Gastroesophageal sphincter (tissue), 3 donors: ENCODE results near the gene SUPT3H.

Experiments
- EP300 ChIP-seq: sonication (generic); formaldehyde crosslinking; IDR thresholded peaks from one replicate; pipeline ENCODE4 v1.6.1; 2017; ENCODE audit warnings: antibody characterized with exemption, mild to moderate bottlenecking
- POLR2A ChIP-seq, 2 donors: fragments of 450-650 bp; IDR thresholded peaks; one replicate each; pipeline ENCODE4 v1.6.1; 2017; ENCODE audit warnings: antibody characterized with exemption in 2 of 2, mild to moderate bottlenecking in 2 of 2, moderate library complexity in 1 of 2
- POLR2AphosphoS5 ChIP-seq: sonication (generic); formaldehyde crosslinking; IDR thresholded peaks from one replicate; pipeline ENCODE4 v1.6.1; 2017; ENCODE audit warnings: antibody characterized with exemption
- TF ChIP-seq, protein P1 (sequence below), 4 experiments: fragments of 200-600 bp in 2 of 4; fragments of 450-650 bp in 2 of 4; sonication (generic) in 1 of 4; IDR thresholded peaks; one replicate each; pipeline ENCODE4 v1.5.1; 2017 to 2019; ENCODE audit warnings: antibody characterized with exemption in 4 of 4, mild to moderate bottlenecking in 2 of 4, moderate library complexity in 2 of 4

DNA sequence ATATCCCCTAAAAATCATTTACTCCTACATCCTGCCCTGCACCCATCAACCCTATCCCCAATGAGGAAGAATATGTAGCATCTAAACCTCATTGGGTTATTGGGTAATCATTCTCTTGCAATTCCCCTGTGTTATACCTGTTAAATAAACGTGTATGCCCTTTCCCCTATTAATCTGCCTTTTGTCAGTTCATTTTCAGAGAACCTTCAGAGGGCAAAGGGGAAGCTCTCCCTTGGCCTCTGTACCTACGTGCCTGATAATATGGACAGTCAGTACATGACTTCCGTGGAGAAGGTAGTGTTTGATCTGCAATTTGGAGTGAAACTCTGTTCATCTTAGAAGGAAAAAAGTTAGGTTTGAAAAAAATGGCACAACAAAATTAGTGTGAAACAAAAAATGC, 223.1 kb downstream of the SUPT3H start:
- no peak for TF ChIP-seq POLR2A (IDR thresholded peaks at IDR 0.05)
- TF ChIP-seq POLR2AphosphoS5 = no peak
- TF ChIP-seq, protein P1, sequence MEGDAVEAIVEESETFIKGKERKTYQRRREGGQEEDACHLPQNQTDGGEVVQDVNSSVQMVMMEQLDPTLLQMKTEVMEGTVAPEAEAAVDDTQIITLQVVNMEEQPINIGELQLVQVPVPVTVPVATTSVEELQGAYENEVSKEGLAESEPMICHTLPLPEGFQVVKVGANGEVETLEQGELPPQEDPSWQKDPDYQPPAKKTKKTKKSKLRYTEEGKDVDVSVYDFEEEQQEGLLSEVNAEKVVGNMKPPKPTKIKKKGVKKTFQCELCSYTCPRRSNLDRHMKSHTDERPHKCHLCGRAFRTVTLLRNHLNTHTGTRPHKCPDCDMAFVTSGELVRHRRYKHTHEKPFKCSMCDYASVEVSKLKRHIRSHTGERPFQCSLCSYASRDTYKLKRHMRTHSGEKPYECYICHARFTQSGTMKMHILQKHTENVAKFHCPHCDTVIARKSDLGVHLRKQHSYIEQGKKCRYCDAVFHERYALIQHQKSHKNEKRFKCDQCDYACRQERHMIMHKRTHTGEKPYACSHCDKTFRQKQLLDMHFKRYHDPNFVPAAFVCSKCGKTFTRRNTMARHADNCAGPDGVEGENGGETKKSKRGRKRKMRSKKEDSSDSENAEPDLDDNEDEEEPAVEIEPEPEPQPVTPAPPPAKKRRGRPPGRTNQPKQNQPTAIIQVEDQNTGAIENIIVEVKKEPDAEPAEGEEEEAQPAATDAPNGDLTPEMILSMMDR (IDR thresholded peaks at IDR 0.05) = no peak
- TF ChIP-seq EP300 = no peak
